ENCODE measurements around the gene FRAT1. TPM values are rescaled to one million over a fixed set of nuclear protein-coding genes. Genes with fewer than 3 reads are reported as not detected.

FRAT1 gene
- total and polyA plus RNA-seq, 2 of the 8 experiments (the other 6 are each of a cell fraction or from before 2014, with no cell fraction given): 1.9 to 5.2 TPM

- TF ChIP-seq ASH2L (IDR thresholded peaks at IDR 0.05; ENCODE audit: low read length): peak; percentile 56
- TF ChIP-seq CHD2 (IDR thresholded peaks at IDR 0.05; ENCODE audit: low read length): no peak
- peak in 1 of 2 experiments; percentile 34; a peak in 1 of 3 replicates for TF ChIP-seq POLR2A (IDR thresholded peaks at IDR 0.05; ENCODE audit: control extremely low read depth in 1 of 2, low read depth in 2 of 2, low read length in 2 of 2)
- peak; percentile 79 for TF ChIP-seq NANOG (IDR thresholded peaks at IDR 0.05; ENCODE audit: insufficient read depth, low read depth, low read length, poor library complexity, severe bottlenecking)
- TF ChIP-seq CREB1 (IDR thresholded peaks at IDR 0.05): peak; percentile 28; the same call in 1 of the 2 replicates
- peak in 1 of 2 experiments; percentile 5 for TF ChIP-seq BCL11A (IDR thresholded peaks at IDR 0.05; ENCODE audit: low read depth in 2 of 2, low read length in 2 of 2)
- TF ChIP-seq KDM1A (IDR thresholded peaks at IDR 0.05; ENCODE audit: borderline replicate concordance, low read length): peak; percentile 17; the same call in 1 of the 2 replicates
- TF ChIP-seq KDM4A (IDR thresholded peaks at IDR 0.05; ENCODE audit: low read depth, low read length, severe bottlenecking): no peak
- no peak for TF ChIP-seq RXRA (IDR thresholded peaks at IDR 0.05; ENCODE audit: insufficient read depth, low read depth, low read length)
- peak; percentile 64; the same call in 1 of the 2 replicates for TF ChIP-seq YY1 (IDR thresholded peaks at IDR 0.05; ENCODE audit: low read depth, low read length)
- TF ChIP-seq CTCF (IDR thresholded peaks at IDR 0.05; ENCODE audit: control extremely low read depth in 1 of 3, insufficient read depth in 1 of 3, low read depth in 1 of 3, low read length in 3 of 3): no peak
- TF ChIP-seq EP300 (IDR thresholded peaks at IDR 0.05; ENCODE audit: borderline replicate concordance in 1 of 2, low read depth in 2 of 2, low read length in 2 of 2): peak in 1 of 2 experiments; percentile 7; a peak in 1 of 3 replicates
- TF ChIP-seq HDAC6 (IDR thresholded peaks at IDR 0.05; ENCODE audit: low read depth, low read length): no peak
- TF ChIP-seq TAF7 (optimal IDR thresholded peaks at IDR 0.05; ENCODE audit: borderline replicate concordance, low read depth, low read length): no peak
- TF ChIP-seq E2F6 (IDR thresholded peaks at IDR 0.05): no peak
- TF ChIP-seq POU5F1 (IDR thresholded peaks at IDR 0.05; ENCODE audit: low read depth, low read length): peak; percentile 37; the same call in 1 of the 2 replicates
- TF ChIP-seq ATF2 (IDR thresholded peaks at IDR 0.05; ENCODE audit: low read length): peak; percentile 64; the same call in 1 of the 2 replicates
Measured at GRCh38 chr10:97336942-97337831, 18.1 kb downstream of the FRAT1 start (continued).

All from H1 (cell line).